Effector memory CD8-positive, alpha-beta T cell (primary cell): ENCODE measurements around the gene EZR.

Experiments used
- ATAC-seq: fragments of 150-1000 bp; cut with Tn5 transposase; replicated peaks from 2 replicates; pipeline ENCODE4 v1.10.0; 2021; ENCODE audit warnings: mild to moderate bottlenecking, moderate library complexity
- DNase-seq, 3 experiments: peaks; one replicate each; pipeline ENCODE4 v3.0.0; 2021
- H3K27ac Mint-ChIP-seq, 2 donors: one replicate each; pipeline ENCODE4 v1.8.0; 2022; ENCODE audit warnings: mild to moderate bottlenecking in 2 of 2, mixed read lengths in 2 of 2, moderate library complexity in 2 of 2
- H3K27me3 Mint-ChIP-seq, 2 donors: one replicate each; pipeline ENCODE4 v1.8.0; 2022; ENCODE audit warnings: mixed read lengths in 2 of 2
- H3K36me3 Mint-ChIP-seq: one replicate; pipeline ENCODE4 v1.8.0; 2022; ENCODE audit warnings: mild to moderate bottlenecking, moderate library complexity, mixed read lengths; ENCODE audit not compliant: insufficient read depth
- H3K4me1 Mint-ChIP-seq, 2 donors: one replicate each; pipeline ENCODE4 v1.8.0; 2022; ENCODE audit warnings: low read depth in 2 of 2, mixed read lengths in 2 of 2
- H3K4me3 Mint-ChIP-seq, 2 donors: one replicate each; pipeline ENCODE4 v1.8.0; 2022; ENCODE audit warnings: mild to moderate bottlenecking in 2 of 2, mixed read lengths in 2 of 2, moderate library complexity in 2 of 2
- H3K9me3 Mint-ChIP-seq, 2 donors: one replicate each; pipeline ENCODE4 v1.8.0; 2022; ENCODE audit warnings: mixed read lengths in 2 of 2

EZR gene

GRCh38 chr6:158743033-158743651 lies 76.0 kb downstream of the EZR start:
- Mint-ChIP-seq H3K9me3 (peaks cover 6 to 11% of the 10 kb centered on the region in 2 donors), H3K27ac (no peak overlapping the region), H3K4me3 (no peak overlapping the region), H3K4me1 (peaks cover 3% of the 10 kb centered on the region in 2 donors), H3K36me3 (peaks cover 47% of the 10 kb centered on the region), H3K27me3 (no peaks in the 10 kb centered on the region)
- DNase-seq (no peak), ATAC-seq (no peak)

- ATAC-seq: no peak
- H3K27me3 Mint-ChIP-seq: no peaks in the 10 kb centered on the region
- H3K4me3 Mint-ChIP-seq: no peak overlapping the region
- peaks cover 3 to 8% of the 10 kb centered on the region in 2 donors for H3K4me1 Mint-ChIP-seq
- peaks cover 6 to 11% of the 10 kb centered on the region in 2 donors for H3K9me3 Mint-ChIP-seq
- no peak overlapping the region for H3K27ac Mint-ChIP-seq
- DNase-seq: no peak
- peaks cover 46% of the 10 kb centered on the region for H3K36me3 Mint-ChIP-seq
Observed at GRCh38 chr6:158739673-158740072, 79.5 kb downstream of the EZR start.

- peak overlapping the region in 1 of 2 donors; percentile 3 for H3K27ac Mint-ChIP-seq
- ATAC-seq (no peak), DNase-seq (no peak)
- H3K4me1 Mint-ChIP-seq: peaks cover 3 to 12% of the 10 kb centered on the region in 2 donors
- no peak overlapping the region for H3K4me3 Mint-ChIP-seq
- H3K9me3 Mint-ChIP-seq: peaks cover 6 to 11% of the 10 kb centered on the region in 2 donors
- H3K27me3 Mint-ChIP-seq: no peaks in the 10 kb centered on the region
- peaks cover 52% of the 10 kb centered on the region for H3K36me3 Mint-ChIP-seq
Observed at GRCh38 chr6:158737710-158738615, 81.2 kb downstream of the EZR start.

- peaks cover 3 to 12% of the 10 kb centered on the region in 2 donors for H3K4me1 Mint-ChIP-seq
- DNase-seq (no peak), ATAC-seq (no peak)
- H3K27me3 Mint-ChIP-seq: no peaks in the 10 kb centered on the region
- peak overlapping the region in 1 of 2 donors; percentile 3 for H3K27ac Mint-ChIP-seq
- no peak overlapping the region for H3K4me3 Mint-ChIP-seq
- peaks cover 6 to 11% of the 10 kb centered on the region in 2 donors for H3K9me3 Mint-ChIP-seq
- H3K36me3 Mint-ChIP-seq: peaks cover 52% of the 10 kb centered on the region
Observed at GRCh38 chr6:158737082-158737709, 82.0 kb downstream of the EZR start.

- ATAC-seq (no peak), DNase-seq (no peak)
- Mint-ChIP-seq H3K27ac (peak overlapping the region; percentile 84), H3K4me3 (no peak overlapping the region), H3K4me1 (peaks cover 3 to 14% of the 10 kb centered on the region in 2 donors), H3K27me3 (no peaks in the 10 kb centered on the region), H3K9me3 (peaks cover 6 to 10% of the 10 kb centered on the region in 2 donors), H3K36me3 (peaks cover 60% of the 10 kb centered on the region)
Observed at GRCh38 chr6:158735009-158735408, 84.2 kb downstream of the EZR start.

GRCh38 chr6:158730541-158730907 lies 88.6 kb downstream of the EZR start:
- Mint-ChIP-seq H3K36me3 (peaks cover 78% of the 10 kb centered on the region), H3K4me3 (no peak overlapping the region), H3K27me3 (no peaks in the 10 kb centered on the region), H3K9me3 (no peaks in the 10 kb centered on the region), H3K27ac (peak overlapping the region in 1 of 2 donors; percentile 68), H3K4me1 (peaks cover 6 to 13% of the 10 kb centered on the region in 2 donors)
- DNase-seq (no peak), ATAC-seq (no peak)

GRCh38 chr6:158729906-158730540 lies 89.1 kb downstream of the EZR start:
- Mint-ChIP-seq H3K27ac (peak overlapping the region in 1 of 2 donors; percentile 68), H3K9me3 (no peaks in the 10 kb centered on the region), H3K36me3 (peaks cover 79% of the 10 kb centered on the region), H3K4me1 (peaks cover 6 to 11% of the 10 kb centered on the region in 2 donors), H3K27me3 (no peaks in the 10 kb centered on the region), H3K4me3 (no peak overlapping the region)
- ATAC-seq: no peak
- DNase-seq: no peak

GRCh38 chr6:158725704-158726103 lies 93.5 kb downstream of the EZR start:
- Mint-ChIP-seq H3K9me3 (no peaks in the 10 kb centered on the region), H3K4me3 (no peak overlapping the region), H3K27me3 (no peaks in the 10 kb centered on the region), H3K27ac (no peak overlapping the region), H3K4me1 (peaks cover 17 to 22% of the 10 kb centered on the region in 2 donors), H3K36me3 (peaks cover 67% of the 10 kb centered on the region)
- ATAC-seq (no peak), DNase-seq (no peak)

- Mint-ChIP-seq H3K27me3 (no peaks in the 10 kb centered on the region), H3K4me1 (peaks cover 40 to 43% of the 10 kb centered on the region in 2 donors), H3K36me3 (peaks cover 49% of the 10 kb centered on the region), H3K27ac (no peak overlapping the region), H3K4me3 (peak overlapping the region; percentile 51 to 81), H3K9me3 (no peaks in the 10 kb centered on the region)
- DNase-seq (no peak), ATAC-seq (no peak)
Observed at GRCh38 chr6:158722176-158722729, 96.9 kb downstream of the EZR start.

- Mint-ChIP-seq H3K36me3 (peaks cover 42% of the 10 kb centered on the region), H3K4me3 (peak overlapping the region; percentile 85 to 86), H3K9me3 (no peaks in the 10 kb centered on the region), H3K27me3 (no peaks in the 10 kb centered on the region), H3K27ac (peak overlapping the region; percentile 98 to 99), H3K4me1 (peaks cover 56 to 62% of the 10 kb centered on the region in 2 donors)
- DNase-seq (no peak), ATAC-seq (no peak)
Observed at GRCh38 chr6:158718461-158719046, 100.6 kb downstream of the EZR start.

- peaks cover 48% of the 10 kb centered on the region for H3K36me3 Mint-ChIP-seq
Observed at GRCh38 chr6:158717341-158718330, 101.5 kb downstream of the EZR start.

More at GRCh38 chr6:158717341-158718330, 101.5 kb downstream of the EZR start:
- Mint-ChIP-seq H3K9me3 (no peaks in the 10 kb centered on the region), H3K27ac (peak overlapping the region; percentile 98 to 99), H3K27me3 (no peaks in the 10 kb centered on the region), H3K4me3 (peak overlapping the region; percentile 85 to 86), H3K4me1 (peaks cover 59 to 68% of the 10 kb centered on the region in 2 donors)
- ATAC-seq (peak; percentile 62), DNase-seq (peak; percentile 22 to 40 (median 29))
